Trophoblast cell (in vitro differentiated cells and primary cell): Measurements from ENCODE around the gene NOX5.

ENCODE experiments used
- DNase-seq, 2 donors: peaks; one replicate each; pipeline ENCODE4 v3.0.0-alpha.2; 2016
- H2AFZ ChIP-seq: 2 replicates; pipeline ENCODE4 v1.6.1; 2013; ENCODE audit warnings: low read length, moderate library complexity, mild to moderate bottlenecking; ENCODE audit not compliant: insufficient read depth, poor library complexity
- H2AK5ac ChIP-seq: 2 replicates; pipeline ENCODE4 v1.6.1; 2013; ENCODE audit warnings: mild to moderate bottlenecking, low read length
- H2BK120ac ChIP-seq: 2 replicates; pipeline ENCODE4 v1.6.1; 2013; ENCODE audit warnings: low read length, mild to moderate bottlenecking, moderate library complexity; ENCODE audit not compliant: insufficient read depth, poor library complexity
- H2BK12ac ChIP-seq: 2 replicates; pipeline ENCODE4 v1.6.1; 2013; ENCODE audit warnings: mild to moderate bottlenecking, low read length, moderate library complexity
- H2BK5ac ChIP-seq: 2 replicates; pipeline ENCODE4 v1.6.1; 2013; ENCODE audit warnings: low read length, low read depth, moderate library complexity, mild to moderate bottlenecking; ENCODE audit not compliant: poor library complexity
- H3K14ac ChIP-seq: 2 replicates; pipeline ENCODE4 v1.6.1; 2013; ENCODE audit warnings: mild to moderate bottlenecking, low read length
- H3K18ac ChIP-seq: 2 replicates; pipeline ENCODE4 v1.6.1; 2013; ENCODE audit warnings: mild to moderate bottlenecking, low read length
- H3K23ac ChIP-seq: 2 replicates; pipeline ENCODE4 v1.6.1; 2013; ENCODE audit warnings: low read length
- H3K27ac ChIP-seq: 2 replicates; pipeline ENCODE4 v1.5.1; 2013; ENCODE audit warnings: low read depth, mild to moderate bottlenecking, inconsistent platforms, low read length, moderate library complexity
- H3K27me3 ChIP-seq: 2 replicates; pipeline ENCODE4 v1.6.1; 2013; ENCODE audit warnings: inconsistent platforms, mild to moderate bottlenecking, low read length, moderate library complexity; ENCODE audit not compliant: insufficient read depth
- H3K36me3 ChIP-seq, 2 experiments: 1 replicate in 1 of 2; 2 replicates in 1 of 2; pipeline ENCODE4 v1.6.1; 2013; ENCODE audit warnings: low read length in 2 of 2, mild to moderate bottlenecking in 2 of 2, moderate library complexity in 1 of 2; ENCODE audit not compliant: insufficient read depth in 2 of 2, control insufficient read depth in 1 of 2
- H3K4ac ChIP-seq: 2 replicates; pipeline ENCODE4 v1.6.1; 2013; ENCODE audit warnings: low read depth, mild to moderate bottlenecking, low read length, moderate library complexity
- H3K4me1 ChIP-seq, 2 experiments: 1 replicate in 1 of 2; 2 replicates in 1 of 2; pipeline ENCODE4 v1.6.1; 2013; ENCODE audit warnings: low read length in 2 of 2, mild to moderate bottlenecking in 2 of 2, moderate library complexity in 1 of 2; ENCODE audit not compliant: insufficient read depth in 2 of 2, control insufficient read depth in 1 of 2
- H3K4me2 ChIP-seq: 2 replicates; pipeline ENCODE4 v1.6.1; 2013; ENCODE audit warnings: inconsistent platforms, mild to moderate bottlenecking, low read length, moderate library complexity
- H3K4me3 ChIP-seq: 2 replicates; pipeline ENCODE4 v1.5.1; 2013; ENCODE audit warnings: mild to moderate bottlenecking, low read depth, low read length, inconsistent platforms
- H3K79me1 ChIP-seq: one replicate; pipeline ENCODE4 v1.6.1; 2013; ENCODE audit warnings: low read length
- H3K79me2 ChIP-seq: 2 replicates; pipeline ENCODE4 v1.6.1; 2013; ENCODE audit warnings: low read length, mild to moderate bottlenecking; ENCODE audit not compliant: control insufficient read depth, insufficient read depth, poor library complexity
- H3K9ac ChIP-seq: 2 replicates; pipeline ENCODE4 v1.6.1; 2013; ENCODE audit warnings: mild to moderate bottlenecking, low read length
- H3K9me3 ChIP-seq: 2 replicates; pipeline ENCODE4 v1.6.1; 2013; ENCODE audit warnings: low read depth, mild to moderate bottlenecking, control low read depth, inconsistent platforms, low read length; ENCODE audit not compliant: insufficient read depth
- H4K12ac ChIP-seq: 2 replicates; pipeline ENCODE4 v1.6.1; 2013; ENCODE audit warnings: low read depth, mild to moderate bottlenecking, low read length, moderate library complexity
- H4K8ac ChIP-seq: 2 replicates; pipeline ENCODE4 v1.6.1; 2013; ENCODE audit warnings: low read depth, mild to moderate bottlenecking, low read length, moderate library complexity
- H4K91ac ChIP-seq: one replicate; pipeline ENCODE4 v1.6.1; 2013; ENCODE audit warnings: low read depth, mild to moderate bottlenecking, low read length, moderate library complexity
- WGBS: extraction: QIAGEN DNeasy Blood & Tissue Kit; methylation state at CpG from one replicate; pipeline ENCODE4 v1.1.7; 2013; ENCODE audit warnings: missing lambda C conversion rate; ENCODE audit not compliant: insufficient read length, insufficient coverage; ENCODE audit errors: extremely low coverage; 5-methylcytosine and 5-hydroxymethylcytosine counted together

The NOX5 gene

GRCh38 chr15:69064649-69065048 lies 50.2 kb downstream of the NOX5 start:
- H3K4me1 ChIP-seq, result peaks cover 0 to 3% of the 10 kb centered on the region in 2 experiments
- H3K9me3 ChIP-seq, result no peaks in the 10 kb centered on the region
- WGBS, result no CpG with 5 or more reads among the region's 3 CpGs
- H3K4ac ChIP-seq, result no peak overlapping the region
- no peak overlapping the region for H4K12ac ChIP-seq
- no peaks in the 10 kb centered on the region for H3K36me3 ChIP-seq
- no peak overlapping the region for H2BK12ac ChIP-seq
- no peaks in the 10 kb centered on the region for H3K79me1 ChIP-seq
- no peak overlapping the region for H3K4me2 ChIP-seq
- no peak overlapping the region for H4K8ac ChIP-seq
- H3K27ac ChIP-seq, result no peak overlapping the region
- H3K18ac ChIP-seq, result no peak overlapping the region
- H4K91ac ChIP-seq, result no peak overlapping the region
- DNase-seq, result no peak
- H3K9ac ChIP-seq, result no peak overlapping the region
- H3K4me3 ChIP-seq, result no peak overlapping the region
- H2AFZ ChIP-seq, result no peak overlapping the region
- H3K79me2 ChIP-seq, result no peaks in the 10 kb centered on the region
- H3K23ac ChIP-seq, result no peak overlapping the region
- H2AK5ac ChIP-seq, result no peak overlapping the region
- no peak overlapping the region for H3K14ac ChIP-seq
- H3K27me3 ChIP-seq, result no peaks in the 10 kb centered on the region
- H2BK120ac ChIP-seq, result no peak overlapping the region
- no peak overlapping the region for H2BK5ac ChIP-seq

GRCh38 chr15:69066007-69066995 lies 51.8 kb downstream of the NOX5 start:
- Histone ChIP-seq H2AK5ac (no peak overlapping the region), H3K23ac (no peak overlapping the region), H4K8ac (no peak overlapping the region), H2BK5ac (no peak overlapping the region), H3K79me2 (no peaks in the 10 kb centered on the region), H3K27me3 (no peaks in the 10 kb centered on the region), H3K36me3 (no peaks in the 10 kb centered on the region), H3K14ac (no peak overlapping the region), H3K4ac (no peak overlapping the region), H3K18ac (no peak overlapping the region), H3K9me3 (no peaks in the 10 kb centered on the region), H3K27ac (no peak overlapping the region), H3K9ac (no peak overlapping the region), H4K12ac (no peak overlapping the region), H2BK120ac (no peak overlapping the region), H2AFZ (no peak overlapping the region), H3K4me3 (no peak overlapping the region), H2BK12ac (no peak overlapping the region), H3K79me1 (no peaks in the 10 kb centered on the region), H3K4me2 (no peak overlapping the region), H3K4me1 (peaks cover 0 to 3% of the 10 kb centered on the region in 2 experiments), H4K91ac (no peak overlapping the region)
- no CpG with 5 or more reads among the region's 9 CpGs for WGBS
- DNase-seq, result peak; percentile 69 to 79

GRCh38 chr15:69067296-69067695 lies 52.8 kb downstream of the NOX5 start:
- no CpG with 5 or more reads among the region's 1 CpG for WGBS

GRCh38 chr15:69068157-69068556 lies 53.7 kb downstream of the NOX5 start:
- no peak overlapping the region for H2AFZ ChIP-seq
- no peak overlapping the region for H3K4me3 ChIP-seq
- H3K27me3 ChIP-seq, result no peaks in the 10 kb centered on the region
- H3K4me1 ChIP-seq, result peaks cover 0 to 3% of the 10 kb centered on the region in 2 experiments
- H3K27ac ChIP-seq, result no peak overlapping the region
- no peak overlapping the region for H2BK5ac ChIP-seq
- no peak overlapping the region for H3K9ac ChIP-seq
- no peak overlapping the region for H4K8ac ChIP-seq
- no peak overlapping the region for H2AK5ac ChIP-seq
- no peak for DNase-seq
- no peak overlapping the region for H3K4me2 ChIP-seq
- H4K12ac ChIP-seq, result no peak overlapping the region
- H3K4ac ChIP-seq, result no peak overlapping the region
- H4K91ac ChIP-seq, result no peak overlapping the region
- no peaks in the 10 kb centered on the region for H3K36me3 ChIP-seq
- no peak overlapping the region for H3K23ac ChIP-seq
- H3K79me2 ChIP-seq, result no peaks in the 10 kb centered on the region
- WGBS, result no CpG with 5 or more reads among the region's 3 CpGs
- no peaks in the 10 kb centered on the region for H3K9me3 ChIP-seq
- H3K18ac ChIP-seq, result no peak overlapping the region
- H2BK12ac ChIP-seq, result no peak overlapping the region
- no peaks in the 10 kb centered on the region for H3K79me1 ChIP-seq
- no peak overlapping the region for H2BK120ac ChIP-seq
- no peak overlapping the region for H3K14ac ChIP-seq

More at GRCh38 chr15:69067296-69067695, 52.8 kb downstream of the NOX5 start:
- Histone ChIP-seq H3K79me1 (no peaks in the 10 kb centered on the region), H2AK5ac (no peak overlapping the region), H4K91ac (no peak overlapping the region), H3K4me1 (peaks cover 0 to 3% of the 10 kb centered on the region in 2 experiments), H2AFZ (no peak overlapping the region), H4K8ac (no peak overlapping the region), H3K14ac (no peak overlapping the region), H3K4me3 (no peak overlapping the region), H3K9me3 (no peaks in the 10 kb centered on the region), H3K79me2 (no peaks in the 10 kb centered on the region), H3K27ac (no peak overlapping the region), H3K4ac (no peak overlapping the region), H3K36me3 (no peaks in the 10 kb centered on the region), H4K12ac (no peak overlapping the region), H2BK5ac (no peak overlapping the region), H3K18ac (no peak overlapping the region), H2BK120ac (no peak overlapping the region), H3K27me3 (no peaks in the 10 kb centered on the region), H3K4me2 (no peak overlapping the region), H2BK12ac (no peak overlapping the region), H3K9ac (no peak overlapping the region), H3K23ac (no peak overlapping the region)
- no peak for DNase-seq
